Measurements from ENCODE around the gene CCDC63. TPM values are rescaled to one million over a fixed set of nuclear protein-coding genes. Genes with fewer than 3 reads are reported as not detected.

Gene CCDC63
- total RNA-seq, 3 donors from 2014 or later = not detected

DNA sequence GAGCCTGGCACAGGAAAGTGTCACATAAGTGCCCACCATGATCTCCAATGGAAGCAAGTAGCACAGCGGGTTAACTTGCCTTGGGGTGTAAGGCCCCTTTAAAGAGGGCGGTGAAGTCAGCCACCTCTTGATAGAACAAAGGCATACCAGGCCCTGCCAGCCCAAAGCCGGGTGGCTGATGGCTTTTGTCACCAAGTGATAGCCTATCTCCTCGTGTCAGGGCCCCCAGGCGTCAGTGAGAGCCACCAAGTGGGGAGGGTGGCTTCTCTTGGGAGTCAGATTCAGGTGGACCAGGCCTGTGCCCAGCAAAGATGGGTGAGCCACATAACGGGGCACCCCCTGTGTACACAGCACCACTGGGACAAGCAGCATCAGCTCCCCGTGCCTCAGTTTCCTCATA is 81.9 kb downstream of the CCDC63 start:
- DNase-seq (ENCODE audit: low spot score in 2 of 2) = no peak
- Histone ChIP-seq H3K4me1 (no peaks in the 10 kb centered on the region), H3K4me3 (no peak overlapping the region), H3K9me3 (no peaks in the 10 kb centered on the region), H3K36me3 (no peaks in the 10 kb centered on the region), H3K27ac (no peak overlapping the region), H3K27me3 (peaks cover 0 to 7% of the 10 kb centered on the region in 2 donors)
- intact Hi-C loops (cut with DNase I; ENCODE audit: low total_unique reads) = no loop called here
- TF ChIP-seq POLR2AphosphoS5 (IDR thresholded peaks at IDR 0.05) (no peak), CTCF (IDR thresholded peaks at IDR 0.05) (no peak), POLR2A (IDR thresholded peaks at IDR 0.05) (no peak)

GRCh38 chr12:110929818-110930217 is 83.0 kb downstream of the CCDC63 start:
- intact Hi-C loops (cut with DNase I; ENCODE audit: low total_unique reads) = no loop called here
- no peak for TF ChIP-seq POLR2AphosphoS5 (IDR thresholded peaks at IDR 0.05)
- TF ChIP-seq CTCF (IDR thresholded peaks at IDR 0.05) = no peak
- TF ChIP-seq POLR2A (IDR thresholded peaks at IDR 0.05) = no peak
- Histone ChIP-seq H3K27me3 (no peaks in the 10 kb centered on the region), H3K9me3 (no peaks in the 10 kb centered on the region), H3K27ac (no peak overlapping the region), H3K4me3 (no peak overlapping the region), H3K4me1 (no peaks in the 10 kb centered on the region), H3K36me3 (no peaks in the 10 kb centered on the region)
- DNase-seq (ENCODE audit: low spot score in 2 of 2) = no peak

GRCh38 chr12:110930348-110931314 is 83.8 kb downstream of the CCDC63 start:
- H3K4me1 ChIP-seq = no peaks in the 10 kb centered on the region
- no peak overlapping the region for H3K27ac ChIP-seq
- no peak overlapping the region for H3K4me3 ChIP-seq
- no peaks in the 10 kb centered on the region for H3K9me3 ChIP-seq
- TF ChIP-seq CTCF (IDR thresholded peaks at IDR 0.05) = no peak
- TF ChIP-seq POLR2A (IDR thresholded peaks at IDR 0.05) = no peak
- no peak for TF ChIP-seq POLR2AphosphoS5 (IDR thresholded peaks at IDR 0.05)
- H3K27me3 ChIP-seq = peaks cover 0 to under 1% of the 10 kb centered on the region in 2 donors
- no peak for DNase-seq (ENCODE audit: low spot score in 2 of 2)
- intact Hi-C loops (cut with DNase I; ENCODE audit: low total_unique reads) = no loop called here
- H3K36me3 ChIP-seq = no peaks in the 10 kb centered on the region

GRCh38 chr12:110931315-110931728 is 84.5 kb downstream of the CCDC63 start:
- intact Hi-C loops (cut with DNase I; ENCODE audit: low total_unique reads) = no loop called here
- H3K36me3 ChIP-seq = no peaks in the 10 kb centered on the region
- peaks cover 0 to 5% of the 10 kb centered on the region in 2 donors for H3K27me3 ChIP-seq
- H3K4me1 ChIP-seq = no peaks in the 10 kb centered on the region
- no peak overlapping the region for H3K4me3 ChIP-seq
- H3K27ac ChIP-seq = no peak overlapping the region
- H3K9me3 ChIP-seq = no peaks in the 10 kb centered on the region
- no peak for TF ChIP-seq POLR2AphosphoS5 (IDR thresholded peaks at IDR 0.05)
- no peak for TF ChIP-seq CTCF (IDR thresholded peaks at IDR 0.05)
- TF ChIP-seq POLR2A (IDR thresholded peaks at IDR 0.05) = no peak
- DNase-seq (ENCODE audit: low spot score in 2 of 2) = no peak

DNA sequence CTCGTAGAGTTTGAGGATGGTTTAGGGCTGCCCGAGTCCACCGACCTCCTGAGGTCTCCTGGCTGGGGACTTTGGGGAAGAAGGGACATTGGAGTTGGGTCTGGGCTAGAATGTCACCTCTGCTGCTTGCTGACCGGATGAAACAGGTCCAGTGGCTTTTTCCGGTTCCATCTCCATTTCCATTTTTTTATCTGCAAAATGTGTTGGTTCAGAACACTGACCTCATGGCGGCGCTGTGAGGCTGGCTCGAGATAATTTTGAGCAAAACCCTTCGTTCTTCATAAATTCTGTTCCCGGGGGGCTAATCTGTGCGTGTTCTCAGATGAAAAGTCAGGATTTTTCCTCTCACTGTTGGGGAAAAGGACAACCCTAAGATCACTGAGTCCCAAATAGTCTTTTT is 85.3 kb downstream of the CCDC63 start:
- Histone ChIP-seq H3K36me3 (no peaks in the 10 kb centered on the region), H3K9me3 (no peaks in the 10 kb centered on the region), H3K27me3 (peaks cover 0 to 5% of the 10 kb centered on the region in 2 donors), H3K27ac (no peak overlapping the region), H3K4me1 (no peaks in the 10 kb centered on the region), H3K4me3 (no peak overlapping the region)
- TF ChIP-seq CTCF (IDR thresholded peaks at IDR 0.05) (no peak), POLR2A (IDR thresholded peaks at IDR 0.05) (no peak), POLR2AphosphoS5 (IDR thresholded peaks at IDR 0.05) (no peak)
- no peak for DNase-seq (ENCODE audit: low spot score in 2 of 2)
- intact Hi-C loops (cut with DNase I; ENCODE audit: low total_unique reads) = no loop called here

Data from breast epithelium (tissue), 4 donors.